ES-I3 (cell line): ENCODE results near the gene LSG1.

Experiments
- H3K36me3 ChIP-seq: 2 replicates; pipeline ENCODE4 v1.6.1; 2013; ENCODE audit warnings: mild to moderate bottlenecking, low read length, control low read depth, moderate library complexity; ENCODE audit not compliant: insufficient read depth
- H3K4me1 ChIP-seq: 2 replicates; pipeline ENCODE4 v1.6.1; 2013; ENCODE audit warnings: mild to moderate bottlenecking, control low read depth, low read length; ENCODE audit not compliant: insufficient read depth
- H3K9ac ChIP-seq: 2 replicates; pipeline ENCODE4 v1.6.1; 2013; ENCODE audit warnings: low read depth, mild to moderate bottlenecking, low read length, moderate library complexity
- H3K9me3 ChIP-seq: 2 replicates; pipeline ENCODE4 v1.6.1; 2013; ENCODE audit warnings: mild to moderate bottlenecking, low read length, moderate library complexity; ENCODE audit not compliant: control insufficient read depth, insufficient read depth

The LSG1 gene

DNA sequence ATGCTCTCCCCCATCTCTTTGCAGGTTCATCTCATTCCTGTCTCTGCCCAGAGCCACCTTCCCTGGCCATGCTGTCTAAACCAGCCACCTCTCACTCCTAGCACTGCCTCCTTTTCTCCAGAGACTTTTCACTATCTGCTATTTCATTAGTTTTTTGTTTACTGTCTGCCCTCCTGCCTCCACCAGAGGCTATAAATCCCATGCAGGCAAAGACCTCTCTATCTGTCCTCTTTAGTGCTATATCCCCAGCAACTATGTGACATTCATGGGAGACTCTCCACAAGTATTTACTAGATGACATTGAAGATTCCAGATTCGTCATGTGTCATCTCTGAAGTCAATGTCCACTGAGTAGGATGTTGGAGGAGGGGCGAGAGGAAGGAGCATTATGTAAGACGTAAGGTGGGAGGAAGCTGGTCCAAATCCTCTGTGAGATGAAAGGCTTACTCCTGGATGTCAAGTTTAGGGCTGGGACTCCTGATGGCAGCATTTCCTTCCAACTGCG, 10.2 kb upstream of the LSG1 start:
- no peaks in the 10 kb centered on the region for H3K9me3 ChIP-seq
- no peaks in the 10 kb centered on the region for H3K4me1 ChIP-seq
- no peak overlapping the region for H3K9ac ChIP-seq
- H3K36me3 ChIP-seq: no peaks in the 10 kb centered on the region

DNA sequence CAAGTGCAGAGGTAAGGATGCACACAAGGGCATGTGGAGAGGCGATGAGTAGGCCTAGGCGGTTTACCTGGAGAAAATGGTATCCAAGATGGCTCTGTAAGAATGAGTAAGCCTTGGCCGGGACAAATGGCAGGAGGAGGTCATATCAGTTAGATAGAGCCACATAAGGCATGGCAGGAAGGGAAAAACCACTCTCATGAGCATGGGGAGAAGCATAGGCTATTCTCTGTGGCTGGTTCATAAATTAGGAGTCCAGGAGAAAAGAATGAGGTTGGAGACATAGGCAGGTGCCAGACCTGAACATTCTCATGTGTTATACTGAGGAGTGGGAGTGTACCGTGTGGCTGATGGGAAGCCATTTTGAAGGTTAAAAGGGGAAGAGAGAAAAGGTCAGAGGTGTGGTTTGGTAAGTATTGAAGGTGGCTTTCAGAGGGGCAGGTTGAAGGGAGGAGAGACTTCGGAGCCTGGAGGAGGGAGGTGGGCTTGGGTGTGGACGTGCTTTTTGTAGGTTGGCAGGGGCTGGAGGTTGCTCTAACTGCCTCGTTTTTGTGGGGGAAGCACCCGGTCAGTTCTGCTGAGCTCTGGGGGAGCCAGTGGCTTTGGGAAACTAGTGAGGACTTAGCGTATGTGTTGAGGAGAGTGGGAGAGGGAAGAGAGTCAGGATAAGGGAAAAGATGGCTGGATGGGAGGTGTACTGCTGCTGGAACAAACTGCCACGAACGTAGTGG, 9.1 kb upstream of the LSG1 start:
- no peaks in the 10 kb centered on the region for H3K9me3 ChIP-seq
- H3K9ac ChIP-seq: no peak overlapping the region
- H3K4me1 ChIP-seq: no peaks in the 10 kb centered on the region
- H3K36me3 ChIP-seq: no peaks in the 10 kb centered on the region

DNA sequence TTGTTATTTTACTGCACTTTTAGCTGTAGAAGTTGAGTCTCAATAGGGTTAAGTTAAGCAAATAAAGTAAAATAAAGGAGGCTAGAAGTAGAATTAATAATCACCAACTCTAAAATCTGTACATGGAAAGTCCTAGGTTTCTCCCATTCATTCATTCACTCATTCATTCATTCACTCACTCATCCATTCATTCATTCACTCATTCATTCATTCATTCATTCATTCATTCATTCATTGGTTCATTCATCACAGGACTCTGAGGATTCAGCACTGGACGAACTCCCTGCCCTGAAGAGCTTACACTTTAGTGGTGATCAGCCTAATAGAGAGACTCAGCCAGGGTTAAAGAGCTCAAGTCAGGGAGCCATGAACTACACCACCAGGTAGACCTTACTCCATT, 4.5 kb upstream of the LSG1 start:
- H3K36me3 ChIP-seq: no peaks in the 10 kb centered on the region
- no peaks in the 10 kb centered on the region for H3K4me1 ChIP-seq
- H3K9ac ChIP-seq: no peak overlapping the region
- no peaks in the 10 kb centered on the region for H3K9me3 ChIP-seq

DNA sequence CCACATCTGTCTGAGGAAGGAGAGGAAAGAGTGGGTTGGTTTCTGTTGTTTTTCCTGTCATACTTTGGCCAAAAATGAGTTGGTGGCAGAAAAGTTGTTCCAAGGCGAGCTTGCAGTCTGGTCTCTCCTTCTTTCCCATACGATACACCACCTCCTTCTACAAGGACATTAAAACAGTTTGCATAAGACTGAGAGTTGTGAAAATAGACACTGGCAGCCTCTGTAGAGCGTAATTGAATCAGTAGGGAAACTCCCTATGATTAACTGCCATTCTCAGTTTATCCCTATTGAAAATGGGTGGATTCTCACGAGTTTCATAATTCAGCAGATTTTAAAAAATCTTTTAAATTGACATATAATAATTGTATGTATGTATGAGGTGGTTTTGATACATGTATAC, 3.7 kb upstream of the LSG1 start:
- no peak overlapping the region for H3K9ac ChIP-seq
- H3K9me3 ChIP-seq: no peaks in the 10 kb centered on the region
- no peaks in the 10 kb centered on the region for H3K36me3 ChIP-seq
- peaks cover 6% of the 10 kb centered on the region; the same call in 1 of the 2 replicates for H3K4me1 ChIP-seq

DNA sequence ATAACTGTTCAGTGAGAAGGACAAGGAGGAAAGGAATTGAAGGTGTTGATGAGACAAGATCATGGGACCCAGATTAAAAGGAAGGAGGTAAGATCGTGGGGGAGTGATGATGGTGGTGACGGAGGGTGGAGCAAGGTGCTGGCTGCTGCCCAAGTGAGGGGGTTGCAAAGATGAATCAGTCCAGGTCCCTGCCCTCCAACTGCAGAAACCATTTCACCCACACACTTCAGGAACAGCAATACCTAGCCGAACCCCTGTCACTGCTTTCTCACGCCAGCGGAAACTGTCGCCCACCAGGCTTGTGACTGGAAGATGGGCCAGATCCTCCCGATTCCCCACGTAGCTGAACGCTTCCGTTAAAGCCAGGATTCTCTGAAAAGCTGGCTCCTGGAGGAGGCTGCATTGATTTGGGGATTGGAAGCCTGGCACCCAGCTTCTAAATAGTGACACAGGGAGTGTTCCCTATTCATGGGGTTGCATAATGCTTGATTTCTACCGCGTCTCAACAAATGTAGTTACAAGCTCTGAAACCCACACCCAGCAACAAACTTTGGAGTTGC, 3.2 kb upstream of the LSG1 start:
- Histone ChIP-seq H3K4me1 (peaks cover 7% of the 10 kb centered on the region; the same call in 1 of the 2 replicates), H3K9ac (no peak overlapping the region), H3K36me3 (no peaks in the 10 kb centered on the region), H3K9me3 (no peaks in the 10 kb centered on the region)

DNA sequence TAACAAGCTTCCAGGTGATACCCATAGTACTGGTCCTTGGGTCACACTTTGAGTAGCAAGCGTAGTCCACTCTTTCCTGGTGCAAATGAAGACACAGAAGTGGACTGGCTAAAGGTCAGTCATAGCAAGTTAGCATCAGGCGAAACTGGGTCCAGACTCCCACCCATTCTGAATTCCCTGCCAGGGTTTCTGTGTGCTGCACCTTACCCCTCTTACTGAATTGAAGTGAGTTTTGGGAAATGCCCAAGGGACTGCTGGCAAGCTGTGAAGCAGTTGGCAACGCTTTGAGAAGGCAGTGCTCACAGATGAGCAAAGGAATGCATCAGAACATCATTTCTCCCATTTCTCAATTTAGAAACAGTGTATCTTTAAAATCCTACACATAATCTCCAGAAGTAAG, 1.8 kb upstream of the LSG1 start:
- H3K9ac ChIP-seq: no peak overlapping the region
- no peaks in the 10 kb centered on the region for H3K9me3 ChIP-seq
- peaks cover 2% of the 10 kb centered on the region; the same call in 1 of the 2 replicates for H3K36me3 ChIP-seq
- H3K4me1 ChIP-seq: peaks cover 7% of the 10 kb centered on the region; the same call in 1 of the 2 replicates

DNA sequence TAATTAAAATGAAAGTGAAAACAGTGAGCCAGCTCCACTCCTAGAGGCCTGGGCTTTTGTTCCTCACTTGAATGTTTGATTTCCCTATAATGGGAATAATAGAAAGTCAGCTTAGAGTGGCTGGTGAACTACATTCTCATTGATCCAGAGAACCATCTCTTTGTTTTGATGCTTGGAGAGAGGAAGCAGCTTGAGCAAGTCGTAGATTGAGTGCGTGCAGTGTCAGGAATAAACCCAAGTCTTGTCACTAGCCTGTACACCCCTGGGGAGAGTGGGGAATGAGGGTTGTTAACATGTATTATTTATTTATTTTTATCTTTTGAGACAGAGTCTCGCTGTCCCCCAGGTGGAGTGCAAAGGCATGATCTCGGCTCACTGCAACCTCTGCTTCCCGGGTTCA, 885 bp upstream of the LSG1 start:
- Histone ChIP-seq H3K4me1 (peaks cover 7% of the 10 kb centered on the region; the same call in 1 of the 2 replicates), H3K9ac (peak overlapping the region; percentile 82), H3K9me3 (no peaks in the 10 kb centered on the region), H3K36me3 (peaks cover 5% of the 10 kb centered on the region; the same call in 1 of the 2 replicates)

DNA sequence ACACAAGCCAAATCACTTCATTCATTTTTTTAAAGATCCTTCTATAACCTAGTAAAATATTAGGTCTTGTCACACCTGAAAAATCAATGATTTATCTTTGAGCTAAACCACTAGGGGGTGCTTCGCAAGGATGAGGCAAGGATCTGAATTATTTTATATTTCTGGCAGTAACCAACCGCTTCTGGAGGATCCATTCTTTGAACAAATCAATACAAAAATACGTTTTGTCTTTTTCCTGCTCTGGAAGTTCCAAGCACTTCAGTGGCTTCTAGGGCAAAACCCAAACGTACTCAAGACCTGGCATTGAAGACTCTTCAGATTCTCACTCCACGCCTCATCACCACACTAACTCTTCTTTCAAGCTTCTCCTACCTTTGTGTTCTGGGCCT, 486 bp downstream of the LSG1 start:
- peaks cover 7% of the 10 kb centered on the region; the same call in 1 of the 2 replicates for H3K4me1 ChIP-seq
- peaks cover 5% of the 10 kb centered on the region; the same call in 1 of the 2 replicates for H3K36me3 ChIP-seq
- H3K9me3 ChIP-seq: no peaks in the 10 kb centered on the region
- H3K9ac ChIP-seq: peak overlapping the region; percentile 82

DNA sequence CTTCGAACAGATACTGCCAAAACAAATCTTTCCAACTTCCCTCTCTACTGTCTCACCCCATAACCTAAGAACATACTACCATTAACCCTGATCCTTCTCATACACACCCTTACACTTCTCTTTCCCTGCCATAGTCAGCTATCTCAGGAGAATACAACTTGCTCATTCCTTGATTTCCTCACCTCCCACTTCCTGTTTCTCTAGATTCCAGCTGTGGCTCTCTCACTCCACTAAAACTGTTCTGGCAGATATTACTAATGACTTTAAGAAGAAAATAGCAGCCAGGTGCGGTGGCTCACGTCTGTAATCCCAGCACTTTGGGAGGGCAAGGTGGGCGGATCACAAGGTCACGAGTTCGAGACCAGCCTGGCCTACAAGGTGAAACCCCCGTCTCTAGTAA, 4.6 kb downstream of the LSG1 start:
- Histone ChIP-seq H3K4me1 (peaks cover 7% of the 10 kb centered on the region; the same call in 1 of the 2 replicates), H3K36me3 (peaks cover 15% of the 10 kb centered on the region; the same call in 1 of the 2 replicates), H3K9ac (no peak overlapping the region), H3K9me3 (no peaks in the 10 kb centered on the region)

DNA sequence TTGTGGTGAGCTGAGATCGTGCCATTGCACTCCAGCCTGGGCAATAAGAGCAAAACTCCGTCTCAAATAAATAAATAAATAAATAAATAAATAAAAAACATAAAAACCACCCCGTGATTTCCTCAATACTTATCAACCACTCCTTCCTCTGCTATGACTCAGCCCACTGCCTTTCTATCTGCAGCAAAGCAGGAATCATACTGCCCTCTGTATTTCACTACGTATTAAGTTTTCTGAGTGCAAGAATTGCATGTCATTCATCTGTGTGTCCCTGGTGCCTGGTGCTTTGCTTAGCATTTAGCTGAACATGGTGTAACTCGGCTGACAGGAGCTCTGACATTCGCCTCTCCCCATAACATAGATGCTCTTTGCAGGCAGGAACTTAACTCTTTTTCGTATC, 7.1 kb downstream of the LSG1 start:
- H3K9me3 ChIP-seq: no peaks in the 10 kb centered on the region
- no peak overlapping the region for H3K9ac ChIP-seq
- no peaks in the 10 kb centered on the region for H3K4me1 ChIP-seq
- peaks cover 18% of the 10 kb centered on the region; the same call in 1 of the 2 replicates for H3K36me3 ChIP-seq

DNA sequence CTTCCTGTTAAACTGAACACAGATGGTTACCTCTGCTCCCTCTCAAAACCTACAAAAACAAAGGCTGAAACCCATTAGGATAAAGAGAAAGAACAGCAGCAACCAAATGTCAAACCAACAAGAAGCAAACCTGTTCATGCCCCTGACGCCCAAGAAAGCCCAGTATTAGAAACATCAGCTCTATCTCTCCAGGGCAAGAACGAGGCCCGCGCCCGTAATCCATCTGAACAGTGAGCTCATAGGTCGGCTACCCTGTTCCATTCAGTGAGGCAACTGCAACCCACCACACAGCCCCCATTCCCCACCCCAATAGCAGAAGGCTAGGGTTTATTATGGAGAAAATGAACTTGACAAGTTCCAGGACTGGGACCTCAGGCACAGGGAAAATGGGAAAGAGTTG, 10.0 kb downstream of the LSG1 start:
- no peaks in the 10 kb centered on the region for H3K9me3 ChIP-seq
- no peak overlapping the region for H3K9ac ChIP-seq
- no peaks in the 10 kb centered on the region for H3K4me1 ChIP-seq
- peaks cover 16% of the 10 kb centered on the region; the same call in 1 of the 2 replicates for H3K36me3 ChIP-seq

DNA sequence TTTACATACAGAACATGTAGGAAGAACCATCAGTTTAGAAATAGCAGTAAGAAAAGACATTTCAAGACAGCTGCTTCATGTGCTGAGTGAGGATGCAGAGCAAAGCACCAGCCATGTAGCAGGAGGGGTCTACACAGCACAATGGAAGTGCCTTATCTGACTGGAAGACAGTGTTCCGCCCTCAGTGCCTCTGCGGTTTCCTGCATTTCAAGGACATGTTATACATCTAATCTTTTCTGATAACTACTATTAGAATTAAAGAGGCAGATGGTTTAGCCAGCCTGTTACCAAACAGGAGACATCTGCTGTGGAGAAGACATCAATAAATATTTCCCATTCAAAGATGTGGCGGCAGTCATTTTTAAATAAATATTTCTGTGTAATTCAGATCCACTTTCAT, 10.6 kb downstream of the LSG1 start:
- H3K9ac ChIP-seq: no peak overlapping the region
- no peaks in the 10 kb centered on the region for H3K4me1 ChIP-seq
- H3K36me3 ChIP-seq: peaks cover 16% of the 10 kb centered on the region; the same call in 1 of the 2 replicates
- H3K9me3 ChIP-seq: no peaks in the 10 kb centered on the region

DNA sequence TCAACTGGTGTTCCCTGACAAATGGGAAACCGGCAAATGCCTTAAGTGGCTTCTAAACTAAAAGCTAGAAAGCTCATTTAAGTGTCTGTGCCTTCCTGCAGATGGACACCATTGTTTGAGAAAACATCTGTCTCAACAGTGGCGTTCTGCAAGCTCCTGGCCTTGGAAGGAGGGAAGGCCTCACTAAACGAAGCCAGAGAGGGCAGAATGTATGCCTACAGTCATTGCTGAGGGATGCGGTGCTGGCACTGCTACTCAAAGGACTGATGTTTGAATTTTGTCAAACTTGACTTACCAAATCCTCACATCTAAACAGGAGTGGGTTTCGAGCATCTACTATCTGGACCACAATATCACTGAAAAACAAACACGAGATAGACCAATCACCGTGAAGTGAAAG, 12.2 kb downstream of the LSG1 start:
- no peak overlapping the region for H3K9ac ChIP-seq
- no peaks in the 10 kb centered on the region for H3K9me3 ChIP-seq
- peaks cover 5% of the 10 kb centered on the region; the same call in 1 of the 2 replicates for H3K36me3 ChIP-seq
- no peaks in the 10 kb centered on the region for H3K4me1 ChIP-seq

DNA sequence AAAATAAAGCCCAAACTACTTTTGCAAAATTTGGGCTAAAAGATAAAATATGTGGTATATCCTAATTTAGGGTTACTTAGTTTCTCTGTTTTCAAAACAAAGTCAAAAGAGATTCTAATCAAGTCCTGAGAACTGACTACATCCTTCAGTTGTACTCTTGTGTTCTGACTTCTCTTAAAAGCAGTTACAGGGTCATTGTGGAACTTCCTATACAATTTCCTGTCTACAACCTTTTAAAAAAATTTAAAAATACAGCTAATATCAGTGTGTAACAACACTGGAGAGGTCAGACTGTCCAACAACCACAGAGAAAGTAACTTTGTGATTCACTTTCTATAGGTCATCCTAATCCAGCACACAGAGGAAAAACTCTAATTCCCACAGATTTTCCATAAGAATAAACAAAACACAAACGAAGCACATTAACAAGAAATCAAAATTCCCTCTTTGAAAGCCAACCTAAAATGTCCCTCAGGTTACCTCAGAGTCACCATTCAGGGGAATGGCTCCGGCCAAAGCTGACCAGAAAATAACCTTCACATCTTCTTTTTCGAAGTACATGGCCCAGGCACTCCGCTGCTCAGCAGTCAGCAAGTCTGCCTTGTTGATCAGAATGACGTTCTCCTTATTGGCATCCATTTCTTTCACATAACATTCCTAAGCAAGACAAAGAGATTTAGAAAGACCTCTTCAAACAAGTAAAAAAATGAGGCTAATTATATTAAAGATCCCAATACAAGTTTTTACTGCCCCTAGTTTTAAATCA, 13.3 kb downstream of the LSG1 start:
- peaks cover 9% of the 10 kb centered on the region; the same call in 1 of the 2 replicates for H3K36me3 ChIP-seq
- no peak overlapping the region for H3K9ac ChIP-seq
- no peaks in the 10 kb centered on the region for H3K9me3 ChIP-seq
- H3K4me1 ChIP-seq: peaks cover 8% of the 10 kb centered on the region; the same call in 1 of the 2 replicates
